ENCODE results near the gene CTAGE9. TPM values are rescaled to one million over a fixed set of nuclear protein-coding genes. Genes with fewer than 3 reads are reported as not detected.
A peak's percentile ranks its signal among the peaks of the same experiment; 100 is the strongest.
"Not testable (repeated sequence)": the region's sequence is repeated elsewhere in the genome, so short reads cannot be mapped to it uniquely, and the experiment has no call there.

Gene CTAGE9
- total RNA-seq, 1 experiment from 2014 or later: not detected

DNA sequence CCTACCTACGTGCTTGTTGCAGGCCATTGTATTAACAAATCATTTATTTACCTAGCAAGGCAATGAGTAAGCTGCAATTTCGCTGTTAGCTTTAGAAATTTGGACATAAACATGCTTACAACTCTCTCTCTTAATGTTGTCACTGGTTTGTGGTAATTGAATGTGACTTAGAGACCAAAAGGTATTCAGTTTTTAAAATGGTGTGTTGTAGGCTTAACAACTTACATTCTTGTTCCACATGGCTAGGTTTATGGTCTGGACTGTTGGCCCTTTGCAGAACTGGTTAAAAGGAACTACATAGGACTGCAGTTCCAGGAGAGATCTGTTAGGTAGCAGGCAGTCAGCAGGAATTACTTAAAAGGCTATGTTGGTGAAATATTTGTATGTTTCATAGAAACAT lies 10.3 kb upstream of the CTAGE9 start:
- no peak overlapping the region for H3K9ac ChIP-seq (ENCODE audit: low read length)
- intact Hi-C loops (cut with micrococcal nuclease): no loop called here
- ChIA-PET CTCF (no interaction called here), POLR2A (ENCODE audit: unreplicated experiment) (no interaction called here)
- H3F3A ChIP-seq (ENCODE audit: low read length, unreplicated experiment): no peaks in the 10 kb centered on the region
- H3K4me2 ChIP-seq (ENCODE audit: low read length): peak overlapping the region; percentile 19; the same call in 1 of the 2 replicates
- H3K27ac ChIP-seq (ENCODE audit: low read length): no peak overlapping the region
- H3K27me3 ChIP-seq (ENCODE audit: low read length): no peaks in the 10 kb centered on the region
- TF ChIP-seq, protein P1, sequence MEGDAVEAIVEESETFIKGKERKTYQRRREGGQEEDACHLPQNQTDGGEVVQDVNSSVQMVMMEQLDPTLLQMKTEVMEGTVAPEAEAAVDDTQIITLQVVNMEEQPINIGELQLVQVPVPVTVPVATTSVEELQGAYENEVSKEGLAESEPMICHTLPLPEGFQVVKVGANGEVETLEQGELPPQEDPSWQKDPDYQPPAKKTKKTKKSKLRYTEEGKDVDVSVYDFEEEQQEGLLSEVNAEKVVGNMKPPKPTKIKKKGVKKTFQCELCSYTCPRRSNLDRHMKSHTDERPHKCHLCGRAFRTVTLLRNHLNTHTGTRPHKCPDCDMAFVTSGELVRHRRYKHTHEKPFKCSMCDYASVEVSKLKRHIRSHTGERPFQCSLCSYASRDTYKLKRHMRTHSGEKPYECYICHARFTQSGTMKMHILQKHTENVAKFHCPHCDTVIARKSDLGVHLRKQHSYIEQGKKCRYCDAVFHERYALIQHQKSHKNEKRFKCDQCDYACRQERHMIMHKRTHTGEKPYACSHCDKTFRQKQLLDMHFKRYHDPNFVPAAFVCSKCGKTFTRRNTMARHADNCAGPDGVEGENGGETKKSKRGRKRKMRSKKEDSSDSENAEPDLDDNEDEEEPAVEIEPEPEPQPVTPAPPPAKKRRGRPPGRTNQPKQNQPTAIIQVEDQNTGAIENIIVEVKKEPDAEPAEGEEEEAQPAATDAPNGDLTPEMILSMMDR (conservative IDR thresholded peaks at IDR 0.05; ENCODE audit: low read depth, low read length): no peak
- TF ChIP-seq EZH2 (IDR thresholded peaks at IDR 0.05; ENCODE audit: low read length, unreplicated experiment) (no peak), EZH2phosphoT487 (IDR thresholded peaks at IDR 0.05; ENCODE audit: borderline replicate concordance, low read length) (no peak)
- DNase-seq (peak; percentile 25), ATAC-seq (peak; percentile 31; the same call in 1 of the 2 replicates)
- H4K20me1 ChIP-seq (ENCODE audit: low read length): no peaks in the 10 kb centered on the region
- H3K79me2 ChIP-seq (ENCODE audit: low read length): no peaks in the 10 kb centered on the region
- no peaks in the 10 kb centered on the region for H3K9me2 ChIP-seq (replicated peaks; ENCODE audit: low read length)
- no peaks in the 10 kb centered on the region for H3K36me3 ChIP-seq (ENCODE audit: low read depth, low read length)
- no peak overlapping the region for H3K4me3 ChIP-seq (ENCODE audit: low read length)
- peak overlapping the region; percentile 43 for H2AFZ ChIP-seq (ENCODE audit: low read length)
- no peaks in the 10 kb centered on the region; the same call in 1 of the 2 replicates for H3K4me1 ChIP-seq (ENCODE audit: insufficient read depth, low read length)
- H3K9me3 ChIP-seq (ENCODE audit: low read length): no peaks in the 10 kb centered on the region
- BruUV-seq (replicated peaks): no TSS peak

DNA sequence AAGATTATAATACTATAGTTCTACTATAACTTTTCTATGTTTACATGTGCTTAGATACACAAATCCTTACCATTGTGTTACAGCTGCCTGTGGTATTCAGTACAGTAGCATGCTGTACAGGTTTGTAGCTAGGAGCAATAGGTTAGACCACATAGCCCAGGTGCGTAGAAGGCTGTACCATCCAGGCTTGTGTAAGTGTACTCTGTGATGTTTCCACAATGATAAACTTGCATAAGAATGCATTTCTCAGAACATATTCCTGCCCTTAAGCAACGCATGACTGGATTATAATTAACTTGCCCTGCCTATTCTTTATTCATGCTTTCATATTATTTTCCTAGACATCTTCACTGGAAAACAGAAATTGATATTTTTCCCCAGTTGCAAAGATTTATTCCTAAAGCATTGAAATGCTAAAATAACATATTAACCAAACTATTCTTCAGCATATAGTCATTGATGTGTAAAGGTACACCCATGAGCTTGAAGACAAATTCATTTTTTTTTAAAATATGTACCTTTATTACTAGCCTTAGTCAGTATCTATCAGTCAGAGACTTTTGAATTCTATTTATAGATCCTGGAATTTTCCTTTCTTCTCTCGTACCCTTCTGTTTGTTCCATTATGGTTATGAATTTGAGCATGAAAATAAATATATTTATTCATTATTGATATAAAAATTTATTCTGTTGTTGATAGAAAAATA lies 7.2 kb upstream of the CTAGE9 start:
- Histone ChIP-seq H3K9ac (ENCODE audit: low read length) (no peak overlapping the region), H3K9me2 (replicated peaks; ENCODE audit: low read length) (no peaks in the 10 kb centered on the region), H3K4me1 (ENCODE audit: insufficient read depth, low read length) (no peaks in the 10 kb centered on the region; the same call in 1 of the 2 replicates), H3K27me3 (ENCODE audit: low read length) (no peaks in the 10 kb centered on the region), H3K79me2 (ENCODE audit: low read length) (no peaks in the 10 kb centered on the region), H3K36me3 (ENCODE audit: low read depth, low read length) (no peaks in the 10 kb centered on the region), H3F3A (ENCODE audit: low read length, unreplicated experiment) (no peaks in the 10 kb centered on the region), H3K9me3 (ENCODE audit: low read length) (no peaks in the 10 kb centered on the region), H2AFZ (ENCODE audit: low read length) (no peak overlapping the region), H3K4me3 (ENCODE audit: low read length) (no peak overlapping the region), H3K4me2 (ENCODE audit: low read length) (no peak overlapping the region), H4K20me1 (ENCODE audit: low read length) (no peaks in the 10 kb centered on the region), H3K27ac (ENCODE audit: low read length) (no peak overlapping the region)
- ATAC-seq (no peak), DNase-seq (no peak)
- ChIA-PET POLR2A (ENCODE audit: unreplicated experiment) (no interaction called here), CTCF (no interaction called here)
- TF ChIP-seq, protein P1 (conservative IDR thresholded peaks at IDR 0.05; ENCODE audit: low read depth, low read length): no peak
- TF ChIP-seq EZH2 (IDR thresholded peaks at IDR 0.05; ENCODE audit: low read length, unreplicated experiment): no peak
- TF ChIP-seq EZH2phosphoT487 (IDR thresholded peaks at IDR 0.05; ENCODE audit: borderline replicate concordance, low read length): no peak
- intact Hi-C loops (cut with micrococcal nuclease): no loop called here
- no TSS peak for BruUV-seq (replicated peaks)

DNA sequence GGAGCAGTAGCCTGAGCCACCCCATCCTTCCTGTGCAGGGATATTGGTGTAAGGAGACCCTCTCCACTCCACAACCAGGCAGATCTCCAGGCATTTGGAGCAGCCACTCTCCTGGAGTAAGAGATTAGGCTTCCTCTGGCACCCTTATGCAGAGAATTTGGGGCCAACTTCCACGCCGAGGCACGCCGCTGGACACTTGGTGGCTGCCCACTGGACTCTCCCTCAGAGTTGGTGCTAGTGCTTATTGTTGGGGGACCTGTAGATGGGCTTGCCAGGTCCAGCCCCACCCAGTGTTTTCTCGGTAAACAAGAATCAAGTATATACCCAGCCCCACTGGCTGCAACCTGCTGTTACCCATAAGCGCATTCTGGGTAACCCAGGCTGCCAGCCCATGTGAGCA lies 4.8 kb upstream of the CTAGE9 start:
- H3K9me3 ChIP-seq (ENCODE audit: low read length); H3K36me3 ChIP-seq (ENCODE audit: low read depth, low read length); ATAC-seq; H3K4me3 ChIP-seq (ENCODE audit: low read length); H3K4me2 ChIP-seq (ENCODE audit: low read length); DNase-seq; H3F3A ChIP-seq (ENCODE audit: low read length, unreplicated experiment); H3K9me2 ChIP-seq (replicated peaks; ENCODE audit: low read length); intact Hi-C loops (cut with micrococcal nuclease); H4K20me1 ChIP-seq (ENCODE audit: low read length); CTCF ChIA-PET; H2AFZ ChIP-seq (ENCODE audit: low read length); H3K27me3 ChIP-seq (ENCODE audit: low read length); POLR2A ChIA-PET (ENCODE audit: unreplicated experiment); H3K79me2 ChIP-seq (ENCODE audit: low read length); H3K4me1 ChIP-seq (ENCODE audit: insufficient read depth, low read length); BruUV-seq (replicated peaks); H3K27ac ChIP-seq (ENCODE audit: low read length); H3K9ac ChIP-seq (ENCODE audit: low read length): not testable (repeated sequence)

GRCh38 chr6:131703905-131704304 lies 6.9 kb downstream of the CTAGE9 start:
- ATAC-seq; H3K9ac ChIP-seq (ENCODE audit: low read length); H4K20me1 ChIP-seq (ENCODE audit: low read length); H3K9me2 ChIP-seq (replicated peaks; ENCODE audit: low read length); intact Hi-C loops (cut with micrococcal nuclease); H2AFZ ChIP-seq (ENCODE audit: low read length); H3K4me2 ChIP-seq (ENCODE audit: low read length); H3K4me1 ChIP-seq (ENCODE audit: insufficient read depth, low read length); H3K79me2 ChIP-seq (ENCODE audit: low read length); CTCF ChIA-PET; H3F3A ChIP-seq (ENCODE audit: low read length, unreplicated experiment); H3K4me3 ChIP-seq (ENCODE audit: low read length); H3K27ac ChIP-seq (ENCODE audit: low read length); BruUV-seq (replicated peaks); POLR2A ChIA-PET (ENCODE audit: unreplicated experiment); H3K36me3 ChIP-seq (ENCODE audit: low read depth, low read length); DNase-seq; H3K27me3 ChIP-seq (ENCODE audit: low read length); H3K9me3 ChIP-seq (ENCODE audit: low read length): not testable (repeated sequence)

GRCh38 chr6:131700851-131701250 lies 10.0 kb downstream of the CTAGE9 start:
- CTCF ChIA-PET: not testable (repeated sequence)

More at GRCh38 chr6:131700851-131701250, 10.0 kb downstream of the CTAGE9 start:
- H2AFZ ChIP-seq (ENCODE audit: low read length); H3F3A ChIP-seq (ENCODE audit: low read length, unreplicated experiment); H3K9me3 ChIP-seq (ENCODE audit: low read length); H3K79me2 ChIP-seq (ENCODE audit: low read length); H3K9me2 ChIP-seq (replicated peaks; ENCODE audit: low read length); BruUV-seq (replicated peaks); H3K4me1 ChIP-seq (ENCODE audit: insufficient read depth, low read length); H3K27ac ChIP-seq (ENCODE audit: low read length); H3K4me2 ChIP-seq (ENCODE audit: low read length); H3K4me3 ChIP-seq (ENCODE audit: low read length); ATAC-seq; POLR2A ChIA-PET (ENCODE audit: unreplicated experiment); H3K27me3 ChIP-seq (ENCODE audit: low read length); H3K36me3 ChIP-seq (ENCODE audit: low read depth, low read length); intact Hi-C loops (cut with micrococcal nuclease); H4K20me1 ChIP-seq (ENCODE audit: low read length); DNase-seq; H3K9ac ChIP-seq (ENCODE audit: low read length): not testable (repeated sequence)
